Fibroblast of pulmonary artery (primary cell): ENCODE data around the gene STPG3.

Source experiments
- DNase-seq: peaks from one replicate; pipeline ENCODE4 v3.0.0-alpha.2; 2010; ENCODE audit warnings: low read depth
- H3K4me3 ChIP-seq: replicated peaks from 2 replicates; pipeline ENCODE4 v1.5.1; 2011; ENCODE audit warnings: low read depth, mild to moderate bottlenecking, control low read depth, low read length, moderate library complexity
- CTCF ChIP-seq: IDR thresholded peaks from 2 replicates; pipeline ENCODE4 v1.5.1; 2011; ENCODE audit warnings: mild to moderate bottlenecking, control low read depth, low read length, inconsistent platforms; ENCODE audit errors: missing control alignments

STPG3 gene

GRCh38 chr9:137275588-137276472, 24.7 kb downstream of the STPG3 start:
- no peak for DNase-seq
- no peak overlapping the region for H3K4me3 ChIP-seq

DNA sequence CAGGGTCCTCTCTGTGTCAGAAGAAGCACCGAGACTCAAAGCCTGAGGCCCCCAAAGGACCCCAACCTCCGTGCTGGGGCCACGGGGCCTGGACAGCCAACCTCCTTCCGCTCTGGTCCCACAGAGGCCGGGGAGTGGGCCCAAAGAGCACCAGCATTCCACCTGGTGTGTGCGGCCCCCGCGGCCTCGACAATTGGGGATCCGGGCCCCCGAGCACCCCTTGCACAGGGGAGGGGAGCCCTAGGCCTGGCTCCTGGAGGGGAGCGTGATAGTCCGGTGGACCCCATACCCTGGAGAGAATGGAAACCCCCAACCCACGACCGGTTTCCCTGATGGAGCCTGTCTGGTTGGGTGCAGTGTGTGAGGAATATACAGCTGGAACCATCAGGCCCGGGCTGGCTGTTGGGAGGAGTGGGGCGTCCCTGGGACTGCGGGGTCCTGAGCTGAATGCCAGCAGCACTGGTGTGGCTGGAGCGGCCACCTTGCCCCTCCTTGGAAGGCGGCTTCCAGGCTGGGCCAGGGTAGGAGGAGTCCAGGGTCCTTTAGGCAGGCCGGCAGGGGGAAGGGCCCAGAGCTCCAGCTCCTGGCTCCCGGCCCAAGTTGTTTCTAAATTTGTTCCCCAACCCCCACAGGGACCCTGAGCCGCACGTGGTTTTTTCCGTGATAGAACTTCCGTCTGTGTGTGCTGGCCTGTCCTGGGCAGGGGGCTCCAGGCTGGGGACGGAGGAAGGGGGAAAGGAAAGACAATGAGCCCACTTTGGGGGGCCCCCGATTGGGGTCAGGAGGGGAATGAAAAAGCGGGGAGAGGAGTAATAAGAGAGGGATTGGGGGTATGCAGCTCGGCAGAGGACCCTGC, 25.6 kb downstream of the STPG3 start:
- H3K4me3 ChIP-seq = peak overlapping the region; percentile 72
- no peak for TF ChIP-seq CTCF
- peak; percentile 84 for DNase-seq

More at GRCh38 chr9:137275588-137276472, 24.7 kb downstream of the STPG3 start:
- no peak for TF ChIP-seq CTCF

DNA sequence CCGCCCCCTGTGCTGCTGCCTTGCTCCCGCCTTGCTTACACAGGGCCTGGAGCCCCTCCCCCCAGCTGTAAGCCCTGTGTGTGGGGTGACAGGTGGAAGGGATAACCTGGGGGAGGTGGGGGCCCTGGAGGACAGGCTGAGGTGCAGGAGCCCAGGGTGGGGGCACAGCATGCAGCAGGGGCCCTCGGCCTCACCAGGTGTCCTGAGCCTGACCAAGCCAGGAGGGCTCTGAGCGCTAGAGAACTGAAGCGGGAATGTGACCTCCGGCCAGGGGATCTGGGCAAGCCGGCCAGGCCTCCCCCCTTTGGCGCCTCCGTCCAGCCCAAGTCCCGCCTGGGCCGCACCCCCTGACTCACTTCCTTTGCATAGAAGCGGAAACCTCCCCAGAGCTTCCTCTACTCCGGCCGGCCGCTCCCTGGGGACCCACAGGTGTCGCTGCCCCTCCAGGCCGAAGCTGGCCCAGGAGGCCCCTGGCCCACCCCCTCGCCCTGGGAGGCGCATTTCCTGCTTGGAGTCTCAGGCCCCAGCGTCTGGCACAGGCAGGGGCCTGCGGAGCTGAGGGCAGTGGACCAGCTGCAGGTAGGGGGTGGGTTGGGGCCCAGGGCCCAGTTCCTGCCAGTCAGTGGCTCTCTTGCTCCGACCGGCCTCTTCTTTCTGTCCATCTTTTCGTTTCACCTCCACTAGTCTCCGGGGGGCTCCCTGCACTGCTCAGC, 26.4 kb downstream of the STPG3 start, which contains the start of gene TOR4A:
Gene TOR4A, plus strand, starts transcription at position 398 of the 713 bp plus-strand sequence. CDS start 964 bp downstream, outside the sequence.
- H3K4me3 ChIP-seq = peak within 1 kb of the TSS; percentile 72
- peak; percentile 8 for TF ChIP-seq CTCF
- peak; percentile 94 for DNase-seq

DNA sequence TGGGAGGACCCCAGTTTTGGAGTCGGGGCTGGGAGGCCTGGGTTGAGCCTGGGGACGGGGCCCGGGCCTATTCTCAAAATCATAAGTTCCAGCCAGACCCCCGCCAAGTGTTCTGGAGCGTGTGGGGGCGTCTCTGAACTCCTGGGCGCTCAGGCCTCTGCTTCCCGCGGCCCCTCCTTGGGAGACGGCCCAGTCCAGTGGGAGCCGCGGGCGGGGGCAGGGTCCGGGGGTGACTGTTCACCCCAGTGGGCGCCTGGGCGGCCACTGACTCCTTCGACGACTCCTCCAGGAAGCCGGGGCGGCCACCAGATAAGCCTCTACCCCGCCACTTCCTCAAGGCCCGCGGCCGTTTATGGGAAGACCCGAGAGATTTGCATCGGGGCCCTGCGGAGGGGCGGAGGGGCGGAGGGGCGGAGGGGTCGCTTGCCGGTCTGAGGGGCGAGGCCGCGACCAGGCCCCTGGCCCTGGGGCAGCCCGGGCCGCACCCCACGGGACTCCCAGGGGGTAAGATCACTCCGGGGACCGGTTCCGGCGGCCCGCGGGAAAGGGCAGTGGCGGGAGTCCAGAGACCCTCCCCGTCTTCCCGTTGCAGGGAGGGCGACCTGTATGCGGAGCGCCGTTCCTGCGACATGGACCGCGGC, 27.1 kb downstream of the STPG3 start:
- peak; percentile 35 for DNase-seq
- TF ChIP-seq CTCF = no peak
- peak overlapping the region; percentile 72 for H3K4me3 ChIP-seq

DNA sequence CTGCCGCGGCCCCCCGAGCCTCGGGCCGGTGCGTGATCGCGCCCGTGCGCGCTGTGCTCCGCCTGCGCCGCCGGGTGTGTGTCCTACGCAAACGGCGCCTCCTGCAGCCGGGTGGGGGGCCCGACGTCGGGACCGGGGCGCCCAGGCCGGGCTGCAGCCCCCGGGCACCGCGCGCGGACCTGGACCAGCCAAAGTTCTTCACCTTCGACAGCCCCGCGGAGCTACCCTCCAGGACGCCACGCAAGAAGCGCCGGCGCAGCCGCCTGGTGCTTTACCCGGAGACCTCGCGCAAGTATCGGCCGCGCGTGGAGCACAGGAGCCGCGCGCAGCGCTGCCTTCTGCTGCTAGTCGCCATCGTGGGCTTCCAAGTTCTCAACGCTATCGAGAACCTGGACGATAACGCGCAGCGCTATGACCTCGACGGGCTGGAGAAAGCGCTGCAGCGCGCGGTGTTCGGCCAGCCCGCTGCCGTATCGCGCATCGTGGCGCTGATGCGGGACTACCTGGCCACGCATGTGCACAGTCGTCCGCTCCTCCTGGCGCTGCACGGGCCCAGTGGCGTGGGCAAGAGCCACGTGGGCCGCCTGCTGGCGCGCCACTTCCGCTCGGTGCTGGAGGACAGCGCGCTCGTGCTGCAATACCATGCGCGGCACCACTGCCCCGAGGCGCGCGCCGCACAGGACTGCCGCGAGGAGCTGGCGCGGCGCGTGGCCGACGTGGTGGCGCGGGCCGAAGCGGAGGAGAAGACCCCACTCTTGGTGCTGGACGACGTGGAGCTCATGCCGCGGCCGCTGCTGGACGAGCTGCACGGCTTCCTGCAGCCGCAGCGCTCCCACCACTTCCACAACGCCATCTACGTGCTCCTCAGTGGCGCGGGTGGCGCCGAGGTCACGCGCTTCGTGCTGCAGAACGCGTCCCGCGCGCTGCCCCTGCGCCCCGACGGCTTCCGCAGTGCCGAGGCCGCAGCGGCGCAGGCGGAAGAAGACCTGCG, 27.9 kb downstream of the STPG3 start:
- H3K4me3 ChIP-seq = peak overlapping the region; percentile 72
- TF ChIP-seq CTCF = no peak
- no peak for DNase-seq
